ENCODE results near the gene C4orf50. TPM values are rescaled to one million over a fixed set of nuclear protein-coding genes. Genes with fewer than 3 reads are reported as not detected.

The C4orf50 gene
- total and polyA plus RNA-seq, 2 of the 4 experiments (the other 2 are of a cell fraction), result not detected

DNA sequence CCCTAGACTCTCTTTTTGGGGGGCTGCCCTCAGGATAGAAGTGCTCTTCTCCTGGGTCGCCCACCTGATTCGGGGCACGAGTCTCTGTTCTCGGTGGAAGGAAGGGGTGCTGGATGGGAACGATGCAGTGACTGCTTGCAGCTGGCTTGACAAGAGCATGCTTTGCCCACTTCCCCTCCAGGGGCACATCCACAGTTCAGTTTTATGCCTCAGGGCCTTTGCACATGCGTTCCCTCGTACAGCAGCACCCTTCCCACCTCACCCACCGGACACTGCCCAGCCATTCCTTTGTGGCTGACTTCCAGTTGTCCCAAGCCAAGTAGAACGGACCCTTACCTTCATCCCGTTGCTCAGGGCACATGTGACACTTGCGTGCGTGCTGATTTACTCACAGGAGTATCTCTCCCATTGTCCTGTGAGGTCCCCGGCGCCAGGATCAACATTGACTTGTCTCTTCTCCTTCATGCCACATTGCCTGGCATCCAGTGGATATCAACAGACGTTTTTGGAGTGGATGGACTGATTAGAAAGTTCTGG, 60.0 kb downstream of the C4orf50 start:
- no peak overlapping the region for H4K91ac ChIP-seq (ENCODE audit: insufficient read depth, low read depth, low read length)
- no peak overlapping the region for H3K9ac ChIP-seq (ENCODE audit: low read depth, low read length)
- no peak overlapping the region for H4K5ac ChIP-seq (ENCODE audit: low read depth, low read length)
- H2BK120ac ChIP-seq (ENCODE audit: low read depth, low read length), result no peak overlapping the region
- H3K9me3 ChIP-seq (ENCODE audit: control insufficient read depth, insufficient read depth, low read length), result no peaks in the 10 kb centered on the region
- no peak overlapping the region for H2BK15ac ChIP-seq (ENCODE audit: low read depth, low read length)
- H2AK5ac ChIP-seq (ENCODE audit: low read depth, low read length), result no peak overlapping the region
- dilution Hi-C loops (cut with HindIII; ENCODE audit: low sequenced_read_pairs, unreplicated experiment), result no loop called here
- no peak overlapping the region for H2BK5ac ChIP-seq (ENCODE audit: low read depth, low read length, poor library complexity, severe bottlenecking)
- no peak overlapping the region for H3K14ac ChIP-seq (replicated peaks; ENCODE audit: low read depth, low read length)
- 67% methylated on average over 4 of the region's 15 CpGs; no CpG with 5 or more reads in 1 of the 2 experiments for WGBS, 2 experiments (ENCODE audit: extremely low coverage in 2 of 2, insufficient read length in 1 of 2)
- no peaks in the 10 kb centered on the region for H3K9me1 ChIP-seq (ENCODE audit: insufficient read depth, low read length)
- no peak overlapping the region for H3K4ac ChIP-seq (ENCODE audit: low read depth, low read length)
- ChIA-PET CTCF (no interaction called here), POLR2A (ENCODE audit: unreplicated experiment) (no interaction called here)
- H2AFZ ChIP-seq (replicated peaks; ENCODE audit: low read length, poor library complexity), result no peak overlapping the region
- no peak overlapping the region for H3K4me3 ChIP-seq (ENCODE audit: insufficient read depth, low read depth, low read length)
- H4K8ac ChIP-seq (ENCODE audit: low read depth in 2 of 2, low read length in 2 of 2), result no peak overlapping the region
- no peak overlapping the region for H3K4me2 ChIP-seq (ENCODE audit: low read depth, low read length)
- in situ Hi-C loops (cut with MboI; ENCODE audit: low sequenced_read_pairs), result no loop called here
- no peak for DNase-seq
- no peak for ATAC-seq (ENCODE audit: low read depth)
- H2AK9ac ChIP-seq (replicated peaks; ENCODE audit: low read depth, low read length, poor library complexity), result no peak overlapping the region
- no TSS peak for BruUV-seq (replicated peaks)
- no peaks in the 10 kb centered on the region for H3K4me1 ChIP-seq (ENCODE audit: control insufficient read depth, insufficient read depth, low read length)
- TF ChIP-seq CEBPB (IDR thresholded peaks at IDR 0.05; ENCODE audit: low read depth, low read length), result no peak
- H3K27me3 ChIP-seq (ENCODE audit: control insufficient read depth, insufficient read depth, low read length), result peaks cover 12% of the 10 kb centered on the region
- H3K56ac ChIP-seq (ENCODE audit: extremely low read depth, insufficient read depth, low read length), result no peak overlapping the region
- no peak overlapping the region for H3K18ac ChIP-seq (ENCODE audit: low read depth, low read length)
- H4K20me1 ChIP-seq (ENCODE audit: insufficient read depth, low read length), result no peaks in the 10 kb centered on the region
- intact Hi-C loops (cut with micrococcal nuclease), result no loop called here
- no peak overlapping the region for H3K23ac ChIP-seq (ENCODE audit: low read depth, low read length)
- no peak overlapping the region for H2BK20ac ChIP-seq (ENCODE audit: low read depth, low read length)
- H3K79me1 ChIP-seq (ENCODE audit: low read depth in 1 of 2, low read length in 2 of 2), result no peaks in the 10 kb centered on the region
- no peaks in the 10 kb centered on the region for H3K36me3 ChIP-seq (ENCODE audit: control insufficient read depth, insufficient read depth, low read length)
- no peak overlapping the region for H3K27ac ChIP-seq (ENCODE audit: insufficient read depth, low read length)

All from IMR-90 (cell line).